Activated CD4-positive, alpha-beta T cell treated with anti-CD3 and anti-CD28 coated beads for 36 hours (primary cell): ENCODE measurements around the gene CHSY1. TPM values are rescaled to one million over a fixed set of nuclear protein-coding genes. Genes with fewer than 3 reads are reported as not detected.
A peak's percentile ranks its signal among the peaks of the same experiment; 100 is the strongest.

Experiments used
- ATAC-seq: fragments of 200-7000 bp; cut with Tn5 transposase; one replicate; pipeline ENCODE4 v1.10.0; 2021; ENCODE audit warnings: mild to moderate bottlenecking, moderate library complexity
- CTCF ChIA-PET: fragments of 350-600 bp; sonication (Branson Sonifier 250); formaldehyde crosslinking; loops from one replicate; lab custom pipeline; 2021; ENCODE audit warnings: antibody characterized with exemption; lab: Charles Lee
- POLR2A ChIA-PET: fragments of 350-600 bp; sonication (Branson Sonifier 250); formaldehyde crosslinking; loops from one replicate; lab custom pipeline; 2021; ENCODE audit warnings: antibody characterized with exemption, inconsistent platforms; lab: Charles Lee
- DNase-seq: peaks from one replicate; pipeline ENCODE4 v3.0.0-alpha.2; 2020
- H3K27ac Mint-ChIP-seq: one replicate; pipeline ENCODE4 v1.8.0; 2021; ENCODE audit warnings: mixed read lengths
- H3K27me3 Mint-ChIP-seq: one replicate; pipeline ENCODE4 v1.8.0; 2021; ENCODE audit warnings: mixed read lengths
- H3K36me3 Mint-ChIP-seq: one replicate; pipeline ENCODE4 v1.8.0; 2021; ENCODE audit warnings: low read depth, mixed read lengths
- H3K4me1 Mint-ChIP-seq: one replicate; pipeline ENCODE4 v1.8.0; 2021; ENCODE audit warnings: mixed read lengths
- H3K4me3 Mint-ChIP-seq: one replicate; pipeline ENCODE4 v1.8.0; 2021; ENCODE audit warnings: mild to moderate bottlenecking, moderate library complexity, mixed read lengths
- H3K9me3 Mint-ChIP-seq: one replicate; pipeline ENCODE4 v1.8.0; 2021; ENCODE audit warnings: low read depth, mixed read lengths
- intact Hi-C, 2 experiments: fragments of 100-400 bp; cut with DNase I in 1 of 2; cut with micrococcal nuclease in 1 of 2; formaldehyde crosslinking; loops; one replicate each; pipeline versions ENCODE4 v1.14.2 to v1.15.1; 2022 to 2024; cut with DNase I, micrococcal nuclease
- total RNA-seq, 2 experiments: library from RNA; stranded (reverse); gene quantifications; one replicate each; pipeline ENCODE4 v1.2.3, GENCODE V29; 2021

The CHSY1 gene
- total RNA-seq, 2 experiments from 2014 or later, result 31.5 to 36.1 TPM

DNA sequence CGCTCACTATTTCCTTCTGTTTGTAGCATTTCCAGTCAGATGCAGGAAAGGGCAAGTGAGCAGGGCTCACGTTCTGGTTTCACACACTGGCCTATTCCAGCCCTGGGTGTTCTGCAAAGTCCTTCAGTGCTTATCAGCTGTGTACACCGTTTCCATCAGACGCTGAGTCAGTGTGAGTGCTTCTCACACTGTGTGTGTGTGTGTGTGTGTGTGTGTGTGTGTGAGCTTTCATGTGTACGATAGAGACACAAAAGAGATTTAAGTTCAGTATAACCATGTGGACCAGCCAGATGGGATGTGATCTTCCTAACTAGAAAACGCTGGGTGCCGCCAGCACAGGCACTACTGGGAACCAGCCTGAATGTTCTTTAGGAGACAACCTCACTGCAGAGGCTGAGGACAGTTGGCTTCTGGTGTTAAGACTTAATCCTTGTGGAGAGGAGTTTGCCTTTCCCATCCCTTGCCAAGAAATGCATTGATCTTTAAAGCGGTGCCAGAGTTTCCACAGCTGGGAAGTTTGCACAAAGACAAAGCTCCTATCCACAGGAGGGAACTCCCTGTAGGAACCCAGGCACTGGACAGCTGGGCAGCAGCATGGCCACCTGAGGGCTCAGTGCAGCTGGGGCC is 3.9 kb upstream of the CHSY1 start:
- Mint-ChIP-seq H3K27ac (no peak overlapping the region), H3K4me3 (no peak overlapping the region), H3K9me3 (no peaks in the 10 kb centered on the region), H3K27me3 (peaks cover 5% of the 10 kb centered on the region), H3K36me3 (peaks cover 1% of the 10 kb centered on the region), H3K4me1 (peaks cover 28% of the 10 kb centered on the region)
- peak; percentile 27 for DNase-seq
- ChIA-PET POLR2A (no interaction called here), CTCF (interaction anchor here (0.6 to 4.8 kb wide), 16 partner anchors 8 to 338 kb away, joined by 3 to 51 read pairs (median 4); no protein-coding TSS in a partner anchor)
- intact Hi-C loops, result loop anchor here (5.0 to 10.0 kb wide), 2 partner anchors 331 to 338 kb away; partner anchors contain the start of gene LRRK1 (in 1 of the 2)
- no peak for ATAC-seq

DNA sequence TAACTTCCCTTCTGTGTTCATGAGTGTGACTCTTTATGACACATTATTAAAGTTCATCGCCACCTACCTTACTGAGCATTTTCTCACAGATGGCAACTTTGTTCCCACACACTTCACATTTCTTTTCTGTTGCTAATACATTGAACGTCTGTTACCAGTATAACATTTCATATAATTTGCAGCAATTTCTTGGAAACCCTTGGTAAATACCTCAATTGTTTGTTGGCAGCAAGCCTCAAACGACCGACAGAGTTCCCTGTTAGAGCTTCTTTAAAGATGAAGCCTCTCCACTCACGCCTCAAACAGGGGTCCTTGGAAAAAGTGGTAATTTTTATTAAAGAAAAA is 3.2 kb upstream of the CHSY1 start:
- no peak for ATAC-seq
- no peak overlapping the region for H3K4me3 Mint-ChIP-seq
- POLR2A ChIA-PET, result no interaction called here

DNA sequence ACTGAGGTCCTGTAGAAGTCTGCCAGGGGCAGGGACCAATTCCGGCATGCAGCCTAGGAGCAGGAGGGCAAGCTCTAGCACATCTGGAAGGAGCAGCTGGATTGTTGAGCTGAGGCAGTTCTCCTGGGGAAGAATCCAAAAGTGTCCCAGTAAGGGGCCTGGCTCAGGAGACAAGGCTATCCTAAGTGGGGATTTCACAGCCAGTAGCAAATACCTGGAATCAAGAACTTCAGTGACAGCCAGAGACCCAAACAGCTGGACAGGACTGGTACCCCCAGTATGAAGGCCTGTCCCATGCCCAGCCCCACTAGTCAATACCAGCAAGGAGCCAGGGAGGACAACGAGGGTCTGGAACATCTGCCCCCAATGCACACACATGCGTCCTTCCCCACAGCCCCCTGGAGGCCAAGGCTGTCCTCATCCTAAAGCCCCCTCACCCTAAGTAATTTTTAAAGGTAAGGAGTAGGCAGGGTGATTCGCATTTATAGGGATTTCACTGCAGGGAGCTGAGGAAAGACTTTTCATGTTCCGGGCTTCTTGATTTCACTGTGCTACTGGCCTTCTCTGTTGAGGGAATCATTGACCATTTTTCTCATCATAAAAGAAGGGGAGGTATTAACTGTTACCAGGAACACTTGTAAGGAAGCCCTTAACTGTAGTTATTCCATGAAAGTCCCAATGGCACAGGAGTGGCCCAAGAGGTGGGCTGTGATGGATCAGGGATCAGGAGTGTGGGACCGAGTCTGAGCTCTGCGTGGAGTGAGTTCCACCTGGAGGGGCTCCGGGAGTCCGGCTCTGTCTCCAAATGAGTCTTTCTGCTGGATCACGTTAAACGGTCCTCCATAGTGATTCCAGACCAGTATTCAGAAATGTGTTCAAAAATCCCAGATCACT is 2.6 kb upstream of the CHSY1 start:
- POLR2A ChIA-PET, result no interaction called here
- CTCF ChIA-PET, result interaction anchor here (0.6 to 4.8 kb wide), 9 partner anchors 15 to 798 kb away, joined by 3 to 31 read pairs (median 5); no protein-coding TSS in a partner anchor
- no peak for ATAC-seq

More for the DNA sequence above, 3.2 kb upstream of the CHSY1 start:
- H3K27me3 Mint-ChIP-seq, result peaks cover 4% of the 10 kb centered on the region
- CTCF ChIA-PET, result interaction anchor here (0.7 to 4.8 kb wide), 10 partner anchors 8 to 259 kb away, joined by 3 to 31 read pairs (median 4); no protein-coding TSS in a partner anchor
- H3K9me3 Mint-ChIP-seq, result no peaks in the 10 kb centered on the region
- peaks cover 8% of the 10 kb centered on the region for H3K36me3 Mint-ChIP-seq
- intact Hi-C loops, result loop anchor here (5.0 to 10.0 kb wide), 2 partner anchors 330 to 338 kb away; partner anchors contain the start of gene LRRK1 (in 1 of the 2)
- H3K27ac Mint-ChIP-seq, result no peak overlapping the region
- DNase-seq, result no peak
- H3K4me1 Mint-ChIP-seq, result peaks cover 32% of the 10 kb centered on the region

DNA sequence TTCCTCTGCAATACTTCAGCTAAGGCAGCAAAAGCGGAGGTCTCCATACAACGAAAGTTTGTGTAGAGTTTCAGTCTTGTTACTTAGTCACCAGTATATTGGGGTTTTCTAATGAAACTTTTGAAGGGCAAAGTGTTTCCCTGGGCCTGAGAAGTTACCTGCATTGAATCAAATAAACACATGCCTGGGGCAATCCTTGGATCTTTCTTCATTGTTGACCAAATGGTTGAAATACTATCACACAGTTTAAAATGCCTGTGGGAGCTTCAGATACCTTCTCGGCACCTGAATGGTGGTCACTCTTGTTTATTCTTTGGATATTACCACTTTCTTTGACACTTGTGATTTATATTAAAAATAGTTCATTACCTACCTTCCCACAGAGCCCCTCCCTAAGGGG is 988 bp upstream of the CHSY1 start:
- ATAC-seq (no peak), DNase-seq (no peak)
- Mint-ChIP-seq H3K36me3 (peaks cover 19% of the 10 kb centered on the region), H3K27me3 (no peaks in the 10 kb centered on the region), H3K4me1 (peaks cover 51% of the 10 kb centered on the region), H3K9me3 (no peaks in the 10 kb centered on the region), H3K27ac (peak overlapping the region; percentile 87), H3K4me3 (peak overlapping the region; percentile 85)
- ChIA-PET CTCF (interaction anchor here (0.8 to 1.4 kb wide), 6 partner anchors 8 to 245 kb away, joined by 3 to 5 read pairs (median 3); no protein-coding TSS in a partner anchor), POLR2A (interaction anchor here (1.9 kb wide), 1 partner anchor 47 kb away, joined by 13 read pairs; no protein-coding TSS in a partner anchor)
- intact Hi-C loops, result loop anchor here (1.0 to 10.0 kb wide), 5 partner anchors 24 to 328 kb away; partner anchors contain the start of genes SELENOS (in 2 of the 2) and SNRPA1 (in 1 of the 2)

More for the DNA sequence above, 2.6 kb upstream of the CHSY1 start:
- peaks cover 15% of the 10 kb centered on the region for H3K36me3 Mint-ChIP-seq
- no peaks in the 10 kb centered on the region for H3K9me3 Mint-ChIP-seq
- DNase-seq, result no peak
- no peak overlapping the region for H3K4me3 Mint-ChIP-seq
- peaks cover 2% of the 10 kb centered on the region for H3K27me3 Mint-ChIP-seq
- intact Hi-C loops, result loop anchor here (5.0 to 10.0 kb wide), 2 partner anchors 330 to 337 kb away; partner anchors contain the start of gene LRRK1 (in 1 of the 2)
- peaks cover 38% of the 10 kb centered on the region for H3K4me1 Mint-ChIP-seq
- no peak overlapping the region for H3K27ac Mint-ChIP-seq

DNA sequence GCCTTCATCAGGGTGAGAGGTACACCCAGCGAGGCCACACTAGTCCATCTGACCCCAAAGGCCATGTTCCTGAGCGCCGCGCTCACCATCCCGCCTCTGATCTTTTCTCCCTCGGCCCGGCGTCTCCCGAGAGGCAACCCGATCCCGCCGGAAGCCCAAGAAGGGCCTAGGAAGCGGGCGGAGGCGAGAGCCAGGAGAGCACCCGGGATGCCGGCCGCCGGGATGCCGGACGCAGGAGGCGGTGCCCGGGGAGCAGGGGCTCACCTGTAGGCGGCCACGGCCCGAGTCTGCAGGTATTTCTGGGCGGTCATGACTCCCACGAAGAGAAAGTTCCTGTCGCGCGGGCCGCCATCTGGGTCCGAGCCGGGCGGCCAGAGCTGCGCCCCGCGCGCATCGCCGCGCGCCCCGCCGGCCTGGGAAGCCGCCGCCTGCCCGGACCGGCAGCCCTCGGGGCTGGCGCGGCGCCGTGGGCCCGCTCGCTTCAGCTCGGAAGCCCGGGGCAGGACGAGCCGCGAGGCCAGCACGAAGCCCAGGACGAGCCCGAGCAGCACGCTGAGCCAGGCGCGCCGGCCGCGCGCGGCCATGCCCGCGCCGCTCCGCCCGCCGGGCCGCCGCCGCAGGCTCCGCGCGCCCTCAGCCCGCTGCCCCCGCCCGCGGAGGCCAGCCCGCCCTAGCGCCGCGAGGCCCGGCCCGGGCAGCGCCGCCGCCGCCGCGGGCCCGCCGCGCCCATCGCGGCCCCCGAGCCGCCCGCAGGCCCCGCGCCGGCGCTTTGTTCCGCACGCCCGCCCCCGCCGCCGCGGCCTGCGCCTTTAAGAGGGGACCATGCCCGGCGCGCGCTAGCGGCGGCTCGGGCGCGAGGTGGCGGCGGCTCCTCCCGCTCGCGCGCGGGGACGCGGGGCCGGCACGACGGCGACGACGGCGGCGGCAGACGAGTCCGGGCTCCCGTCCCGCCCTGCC is 697 bp downstream of the CHSY1 start:
- Mint-ChIP-seq H3K4me1 (peaks cover 65% of the 10 kb centered on the region), H3K36me3 (peaks cover 32% of the 10 kb centered on the region), H3K4me3 (peak overlapping the region; percentile 74), H3K27me3 (no peaks in the 10 kb centered on the region), H3K27ac (peak overlapping the region; percentile 86), H3K9me3 (no peaks in the 10 kb centered on the region)
- intact Hi-C loops, result loop anchor here (1.0 to 10.0 kb wide), 4 partner anchors 9 to 648 kb away; no protein-coding TSS in a partner anchor
- ChIA-PET CTCF (interaction anchor here (1.1 to 1.3 kb wide), 4 partner anchors 11 to 243 kb away, joined by 4 to 5 read pairs (median 4); partner anchors contain the start of gene SNRPA1), POLR2A (interaction anchor here (0.6 to 1.9 kb wide), 4 partner anchors 8 to 125 kb away, joined by 3 to 13 read pairs (median 3); no protein-coding TSS in a partner anchor)
- peak; percentile 34 for ATAC-seq
- DNase-seq, result peak; percentile 39

DNA sequence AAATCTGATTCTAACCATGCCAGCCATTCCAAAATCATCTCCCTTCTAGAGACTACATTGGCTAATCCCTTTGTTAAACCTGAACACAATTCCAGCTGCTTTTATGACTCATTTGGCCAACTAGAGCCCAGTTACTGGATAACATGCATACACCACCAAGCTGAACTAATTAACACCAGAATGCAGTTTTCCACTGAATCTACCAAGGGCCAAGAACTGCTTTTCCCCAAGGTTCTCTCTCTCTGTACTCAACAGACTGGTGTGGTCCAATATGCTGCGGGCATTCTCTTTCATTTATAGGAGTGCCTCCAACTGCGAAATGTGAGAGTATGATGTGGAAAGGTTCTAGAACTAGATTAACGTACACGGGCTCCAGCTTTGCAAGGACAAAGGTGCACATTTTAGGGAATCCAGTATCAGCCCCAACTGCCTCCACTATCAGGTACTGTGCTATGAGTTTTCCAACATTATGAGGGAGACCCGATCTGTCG is 1.5 kb downstream of the CHSY1 start:
- POLR2A ChIA-PET, result interaction anchor here (0.6 to 0.9 kb wide), 2 partner anchors 62 to 123 kb away, joined by 3 to 4 read pairs; no protein-coding TSS in a partner anchor

DNA sequence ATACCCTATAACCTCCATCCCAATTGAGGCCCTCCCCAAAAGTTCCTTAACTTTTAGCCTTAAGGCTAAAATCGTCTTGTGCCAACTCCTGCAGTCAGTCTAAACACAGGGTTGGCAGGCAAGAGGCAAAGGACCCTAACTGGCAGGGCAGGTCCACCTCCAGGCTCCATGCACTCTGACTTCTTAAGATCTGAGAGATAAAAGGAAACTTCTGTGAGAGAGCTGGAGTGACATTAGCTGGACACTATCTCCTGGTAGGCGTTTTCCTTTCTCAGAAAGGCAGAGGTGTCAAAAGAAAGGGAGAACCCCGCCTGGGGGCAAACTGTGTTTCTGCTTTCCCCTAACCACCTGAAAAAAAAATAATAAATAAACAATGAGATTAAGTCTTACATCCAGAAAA is 3.6 kb downstream of the CHSY1 start:
- intact Hi-C loops, result no loop called here
- Mint-ChIP-seq H3K4me1 (peaks cover 79% of the 10 kb centered on the region), H3K27ac (no peak overlapping the region), H3K4me3 (no peak overlapping the region), H3K9me3 (no peaks in the 10 kb centered on the region), H3K36me3 (peaks cover 45% of the 10 kb centered on the region), H3K27me3 (no peaks in the 10 kb centered on the region)
- ATAC-seq, result no peak
- ChIA-PET POLR2A (interaction anchor here (0.6 to 1.1 kb wide), 2 partner anchors 28 to 399 kb away, joined by 3 read pairs; no protein-coding TSS in a partner anchor), CTCF (interaction anchor here (0.5 to 1.9 kb wide), 12 partner anchors 8 to 331 kb away, joined by 3 to 6 read pairs (median 3); no protein-coding TSS in a partner anchor)
- DNase-seq, result no peak

More for the DNA sequence above, 1.5 kb downstream of the CHSY1 start:
- H3K27me3 Mint-ChIP-seq, result no peaks in the 10 kb centered on the region
- DNase-seq, result no peak
- H3K4me1 Mint-ChIP-seq, result peaks cover 65% of the 10 kb centered on the region
- CTCF ChIA-PET, result interaction anchor here (0.6 to 1.3 kb wide), 3 partner anchors 11 to 246 kb away, joined by 3 to 5 read pairs (median 4); partner anchors contain the start of gene SNRPA1
- H3K9me3 Mint-ChIP-seq, result no peaks in the 10 kb centered on the region
- H3K36me3 Mint-ChIP-seq, result peaks cover 37% of the 10 kb centered on the region
- intact Hi-C loops, result loop anchor here (1.0 to 10.0 kb wide), 3 partner anchors 8 to 326 kb away; no protein-coding TSS in a partner anchor
- ATAC-seq, result no peak
- H3K27ac Mint-ChIP-seq, result peak overlapping the region; percentile 86
- peak overlapping the region; percentile 74 for H3K4me3 Mint-ChIP-seq

DNA sequence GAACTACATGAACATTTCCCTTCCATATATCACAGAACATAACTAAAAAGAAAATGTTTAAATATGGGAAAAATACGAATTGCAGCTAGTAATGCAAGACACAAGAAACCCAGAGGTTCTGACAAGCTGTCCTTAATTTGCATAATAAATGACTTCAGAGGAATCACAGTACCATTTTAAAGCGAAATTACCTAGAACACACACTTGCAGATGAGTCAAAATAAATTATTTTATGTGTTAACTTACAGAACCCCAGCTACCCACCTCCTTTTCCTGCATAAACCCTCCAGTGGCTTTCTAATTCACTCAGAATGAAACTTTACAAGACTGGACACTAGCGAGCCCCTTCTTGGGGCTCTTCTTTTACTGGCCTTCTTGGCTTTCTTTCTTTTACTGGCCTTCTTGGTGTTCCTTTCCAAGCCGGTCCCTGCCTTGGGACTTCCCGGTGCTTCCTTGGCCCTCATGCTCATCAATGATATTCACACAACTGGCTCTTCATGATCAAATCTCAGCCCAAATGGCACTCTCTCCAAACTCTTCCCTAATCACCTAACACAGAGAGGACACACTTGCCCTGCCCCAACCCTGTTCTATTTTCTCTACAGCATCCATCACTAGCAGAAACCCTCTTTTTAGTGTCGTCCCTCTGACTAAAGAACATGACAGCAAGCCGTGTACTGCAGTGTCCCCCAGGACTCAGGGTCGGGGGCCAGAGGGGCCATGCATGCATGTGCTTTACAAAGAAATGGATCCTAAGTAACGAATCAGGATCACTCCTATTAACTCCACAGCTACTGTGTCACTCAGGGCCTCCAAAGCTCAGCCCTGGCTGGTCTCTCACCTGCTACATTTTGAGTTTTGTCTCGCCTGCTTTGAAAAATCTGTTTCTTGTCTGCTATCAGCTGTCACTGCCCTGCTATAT is 4.8 kb downstream of the CHSY1 start:
- no peaks in the 10 kb centered on the region for H3K27me3 Mint-ChIP-seq
- H3K27ac Mint-ChIP-seq, result peak overlapping the region; percentile 90
- peaks cover 55% of the 10 kb centered on the region for H3K36me3 Mint-ChIP-seq
- H3K9me3 Mint-ChIP-seq, result no peaks in the 10 kb centered on the region
- ChIA-PET CTCF (interaction anchor here (0.6 to 1.9 kb wide), 10 partner anchors 9 to 330 kb away, joined by 3 to 10 read pairs (median 4); no protein-coding TSS in a partner anchor), POLR2A (interaction anchor here (0.5 to 1.2 kb wide), 3 partner anchors 29 to 42 kb away, joined by 3 to 8 read pairs (median 7); no protein-coding TSS in a partner anchor)
- peaks cover 81% of the 10 kb centered on the region for H3K4me1 Mint-ChIP-seq
- DNase-seq, result no peak
- H3K4me3 Mint-ChIP-seq, result peak overlapping the region; percentile 32
- ATAC-seq, result peak; percentile 25
- intact Hi-C loops, result loop anchor here in 1 of 2 experiments (1.0 to 2.0 kb wide), 2 partner anchors 41 to 58 kb away; no protein-coding TSS in a partner anchor
